ENCODE data around the gene NAB2. TPM values are rescaled to one million over a fixed set of nuclear protein-coding genes. Genes with fewer than 3 reads are reported as not detected.

NAB2 gene
- total RNA-seq = 15.3 and 16.1 TPM in 2 replicates

GRCh38 chr12:57088354-57089270 lies at the start of gene NAB2:
TSS of gene NAB2 (plus strand) at chr12:57089114. CDS start at chr12:57089272, 158 bp downstream.

GRCh38 chr12:57049890-57050289 lies 39.0 kb upstream of the NAB2 start, which contains the start of gene MYO1A:
TSS of gene MYO1A (minus strand) at chr12:57050129. CDS start at chr12:57048323, 1,806 bp downstream.

GRCh38 chr12:57078519-57079404 lies 10.2 kb upstream of the NAB2 start, which contains the start of gene NEMP1:
TSS of gene NEMP1 (minus strand) at chr12:57078791. CDS start at chr12:57078745, 46 bp downstream.

GRCh38 chr12:57111031-57111734 lies 22.3 kb downstream of the NAB2 start, which contains the start of gene STAT6:
TSS of gene STAT6 (minus strand) at chr12:57111362. CDS start at chr12:57108278, 3,084 bp downstream.

GRCh38 chr12:57127726-57128518 lies 39.0 kb downstream of the NAB2 start, which contains the start of gene LRP1:
TSS of gene LRP1 (plus strand) at chr12:57128483. CDS start at chr12:57128965, 482 bp downstream.

Other genes with a start within 250 kb of the NAB2 start
- not detected in 2 replicates for gene SDR9C7, start 154.7 kb upstream of the NAB2 start, total RNA-seq
- not detected in 2 replicates for gene RDH16, start 131.5 kb upstream of the NAB2 start, total RNA-seq
- gene ZBTB39, start 82.6 kb upstream of the NAB2 start, total RNA-seq = 3.6 and 3.9 TPM in 2 replicates
- gene TAC3, start 72.6 kb upstream of the NAB2 start, total RNA-seq = not detected in 2 replicates
- gene MYO1A, start 39.0 kb upstream of the NAB2 start, total RNA-seq = not detected in 2 replicates
- gene NEMP1, start 10.3 kb upstream of the NAB2 start, total RNA-seq = 10.5 and 11.4 TPM in 2 replicates
- 70.9 and 79.9 TPM in 2 replicates for gene STAT6, start 22.2 kb downstream of the NAB2 start, total RNA-seq
- 0.40 and 0.54 TPM in 2 replicates for gene LRP1, start 39.4 kb downstream of the NAB2 start, total RNA-seq
- gene LRP1-AS, start 58.5 kb downstream of the NAB2 start, total RNA-seq = not detected in 2 replicates
- not detected in 2 replicates for gene NXPH4, start 127.7 kb downstream of the NAB2 start, total RNA-seq
- 113 and 130 TPM in 2 replicates for gene SHMT2, start 140.6 kb downstream of the NAB2 start, total RNA-seq
- not detected in 2 replicates for gene STAC3, start 162.1 kb downstream of the NAB2 start, total RNA-seq

All from mammary microvascular endothelial cell (primary cell).